Gastrocnemius medialis (tissue), 4 donors: ENCODE data around the gene RP9. TPM values are rescaled to one million over a fixed set of nuclear protein-coding genes. Genes with fewer than 3 reads are reported as not detected.

Source experiments
- ATAC-seq, 2 donors: fragments of 150-250 bp; one replicate each; pipeline ENCODE4 v1.9.1; 2016
- DNase-seq, 2 donors: peaks; one replicate each; pipeline ENCODE4 v3.0.0-alpha.2; 2019
- H3K27ac ChIP-seq, 4 donors: fragments of 200-600 bp; sonication (generic); 1 replicate in 1 of 4; 2 replicates in 3 of 4; pipeline ENCODE4 v1.5.1; 2016 to 2018; ENCODE audit warnings: mild to moderate bottlenecking in 2 of 4, moderate library complexity in 1 of 4
- H3K27me3 ChIP-seq, 3 donors: fragments of 200-600 bp; sonication (generic) in 2 of 3; 1 replicate in 1 of 3; 2 replicates in 2 of 3; pipeline versions ENCODE4 v1.5.1 to v1.6.0; 2016 to 2019; ENCODE audit warnings: mild to moderate bottlenecking in 1 of 3, moderate library complexity in 1 of 3
- H3K36me3 ChIP-seq, 2 donors: fragments of 200-600 bp; sonication (generic) in 1 of 2; one replicate each; pipeline ENCODE4 v1.5.1; 2017 to 2018
- H3K4me1 ChIP-seq, 2 donors: fragments of 200-600 bp; sonication (generic) in 1 of 2; one replicate each; pipeline ENCODE4 v1.5.1; 2016 to 2017; ENCODE audit warnings: mild to moderate bottlenecking in 2 of 2
- H3K4me3 ChIP-seq, 4 donors: fragments of 200-600 bp; sonication (generic) in 3 of 4; 1 replicate in 1 of 4; 2 replicates in 3 of 4; pipeline ENCODE4 v1.5.1; 2016 to 2019; ENCODE audit warnings: mild to moderate bottlenecking in 2 of 4
- H3K9me3 ChIP-seq, 3 donors: fragments of 200-600 bp; sonication (generic) in 2 of 3; 1 replicate in 1 of 3; 2 replicates in 2 of 3; pipeline ENCODE4 v1.5.1; 2016 to 2019
- CTCF ChIP-seq, 5 experiments: fragments of 450-650 bp in 3 of 5; fragments of 200-600 bp in 2 of 5; sonication (generic) in 2 of 5; IDR thresholded peaks in 4 of 5; conservative IDR thresholded peaks in 1 of 5; 1 replicate in 4 of 5; 2 replicates in 1 of 5; pipeline ENCODE4 v1.5.1; 2016 to 2019; ENCODE audit warnings: antibody characterized with exemption in 5 of 5, mild to moderate bottlenecking in 3 of 5, moderate library complexity in 3 of 5
- POLR2A ChIP-seq, 2 donors: fragments of 450-650 bp; IDR thresholded peaks; one replicate each; pipeline ENCODE4 v1.6.1; 2017; ENCODE audit warnings: antibody characterized with exemption in 2 of 2, mild to moderate bottlenecking in 2 of 2, moderate library complexity in 2 of 2
- in situ Hi-C, 4 donors: fragments of 200-750 bp; cut with MboI; loops; one replicate each; pipeline versions ENCODE4 v1.15.0 to v1.8.0; 2017; ENCODE audit warnings: low sequenced_read_pairs in 4 of 4
- intact Hi-C: fragments of 100-400 bp; cut with DNase I; formaldehyde crosslinking; loops from one replicate; pipeline ENCODE4 v1.15.1; 2023; ENCODE audit warnings: low total_unique reads
- total RNA-seq, 4 donors: library from RNA; depleted of rRNA; stranded (reverse); fragments of >200 nt; gene quantifications; one replicate each; pipeline versions ENCODE4 v1.1.0 to v1.2.3, GENCODE V29; 2016

Gene RP9
- total RNA-seq, 4 donors from 2014 or later = 13.0 to 23.9 (median 20.1) TPM

GRCh38 chr7:33155811-33156210, 46.6 kb upstream of the RP9 start:
- in situ Hi-C loops (no loop called here), intact Hi-C loops (no loop called here)
- Histone ChIP-seq H3K27ac (no peak overlapping the region), H3K9me3 (no peaks in the 10 kb centered on the region), H3K36me3 (no peaks in the 10 kb centered on the region), H3K4me3 (no peak overlapping the region), H3K4me1 (no peaks in the 10 kb centered on the region), H3K27me3 (no peaks in the 10 kb centered on the region)
- TF ChIP-seq POLR2A (IDR thresholded peaks at IDR 0.05) = no peak
- no peak for TF ChIP-seq CTCF (IDR thresholded peaks at IDR 0.05 in 4 of 5, conservative IDR thresholded peaks at IDR 0.05 in 1 of 5)
- DNase-seq = no peak
- no peak for ATAC-seq

GRCh38 chr7:33152087-33152486, 42.9 kb upstream of the RP9 start:
- no peak for DNase-seq
- TF ChIP-seq CTCF (IDR thresholded peaks at IDR 0.05 in 4 of 5, conservative IDR thresholded peaks at IDR 0.05 in 1 of 5) (no peak), POLR2A (IDR thresholded peaks at IDR 0.05) (no peak)
- no peaks in the 10 kb centered on the region for H3K27me3 ChIP-seq
- no peak for ATAC-seq
- H3K4me3 ChIP-seq = no peak overlapping the region
- in situ Hi-C loops = no loop called here
- H3K9me3 ChIP-seq = no peaks in the 10 kb centered on the region
- no peak overlapping the region for H3K27ac ChIP-seq
- no peaks in the 10 kb centered on the region for H3K4me1 ChIP-seq
- H3K36me3 ChIP-seq = no peaks in the 10 kb centered on the region
- intact Hi-C loops = no loop called here

- Histone ChIP-seq H3K27ac (no peak overlapping the region), H3K4me1 (peaks cover 0 to 3% of the 10 kb centered on the region in 2 donors), H3K27me3 (no peaks in the 10 kb centered on the region), H3K36me3 (no peaks in the 10 kb centered on the region), H3K9me3 (no peaks in the 10 kb centered on the region), H3K4me3 (no peak overlapping the region)
- TF ChIP-seq CTCF (IDR thresholded peaks at IDR 0.05 in 4 of 5, conservative IDR thresholded peaks at IDR 0.05 in 1 of 5) = no peak
- TF ChIP-seq POLR2A (IDR thresholded peaks at IDR 0.05) = no peak
- intact Hi-C loops (no loop called here), in situ Hi-C loops (loop anchor here in 1 of 4 donors (25.0 kb wide), 1 partner anchor 658 kb away; the partner anchor contains the start of genes AVL9 and LSM5)
- DNase-seq (no peak), ATAC-seq (no peak)
These were observed 36.0 kb upstream of the RP9 start for GRCh38 chr7:33145156-33145555.

- in situ Hi-C loops = loop anchor here in 1 of 4 donors (25.0 kb wide), 1 partner anchor 657 kb away; the partner anchor contains the start of genes AVL9 and LSM5
- Histone ChIP-seq H3K27me3 (no peaks in the 10 kb centered on the region), H3K27ac (no peak overlapping the region), H3K4me3 (no peak overlapping the region), H3K4me1 (peaks cover 0 to 3% of the 10 kb centered on the region in 2 donors), H3K9me3 (no peaks in the 10 kb centered on the region), H3K36me3 (no peaks in the 10 kb centered on the region)
- DNase-seq (no peak), ATAC-seq (no peak)
- no peak for TF ChIP-seq CTCF (IDR thresholded peaks at IDR 0.05 in 4 of 5, conservative IDR thresholded peaks at IDR 0.05 in 1 of 5)
- no peak for TF ChIP-seq POLR2A (IDR thresholded peaks at IDR 0.05)
- intact Hi-C loops = no loop called here
These were observed 35.0 kb upstream of the RP9 start for GRCh38 chr7:33143996-33144718.
